ENCODE measurements around the gene IL16. TPM values are rescaled to one million over a fixed set of nuclear protein-coding genes. Genes with fewer than 3 reads are reported as not detected.
"Not testable (repeated sequence)": the region's sequence is repeated elsewhere in the genome, so short reads cannot be mapped to it uniquely, and the experiment has no call there.

IL16 gene
- total and polyA plus RNA-seq, 2 donors from 2014 or later, result 1.4 to 19.9 TPM

GRCh38 chr15:81157195-81157938, 39.3 kb upstream of the IL16 start:
- H3K9me3 ChIP-seq (ENCODE audit: control insufficient read depth in 2 of 3, insufficient read depth in 1 of 3, low read length in 3 of 3), result no peaks in the 10 kb centered on the region
- FAIRE-seq (no peak), DNase-seq (no peak)
- no peak overlapping the region for H3K4me3 ChIP-seq (ENCODE audit: low read length in 3 of 3)
- H3K27ac ChIP-seq (ENCODE audit: low read depth in 2 of 2, low read length in 2 of 2), result no peak overlapping the region
- no peak for TF ChIP-seq CTCF (IDR thresholded peaks at IDR 0.05; ENCODE audit: borderline replicate concordance, extremely low read depth, insufficient read depth)
- no peaks in the 10 kb centered on the region for H3K36me3 ChIP-seq (ENCODE audit: control insufficient read depth in 2 of 3, insufficient read depth in 3 of 3, low read length in 3 of 3)
- peaks cover 0 to 7% (median 0%) of the 10 kb centered on the region in 3 donors for H3K4me1 ChIP-seq (ENCODE audit: control insufficient read depth in 2 of 3, insufficient read depth in 2 of 3, low read depth in 1 of 3, low read length in 3 of 3)
- intact Hi-C loops (cut with DNase I), result loop anchor here (10.0 kb wide), 1 partner anchor 107 kb away; no protein-coding TSS in a partner anchor
- H3K9ac ChIP-seq (ENCODE audit: low read length in 3 of 3), result no peak overlapping the region
- no peaks in the 10 kb centered on the region for H3K27me3 ChIP-seq (ENCODE audit: control insufficient read depth, insufficient read depth, low read length)

GRCh38 chr15:81157939-81158223, 38.8 kb upstream of the IL16 start:
- FAIRE-seq, result no peak
- Histone ChIP-seq H3K9ac (ENCODE audit: low read length in 3 of 3) (no peak overlapping the region), H3K27ac (ENCODE audit: low read depth in 2 of 2, low read length in 2 of 2) (no peak overlapping the region), H3K36me3 (ENCODE audit: control insufficient read depth in 2 of 3, insufficient read depth in 3 of 3, low read length in 3 of 3) (no peaks in the 10 kb centered on the region), H3K4me1 (ENCODE audit: control insufficient read depth in 2 of 3, insufficient read depth in 2 of 3, low read depth in 1 of 3, low read length in 3 of 3) (peaks cover 0 to 7% (median 0%) of the 10 kb centered on the region in 3 donors), H3K27me3 (ENCODE audit: control insufficient read depth, insufficient read depth, low read length) (no peaks in the 10 kb centered on the region), H3K4me3 (ENCODE audit: low read length in 3 of 3) (no peak overlapping the region), H3K9me3 (ENCODE audit: control insufficient read depth in 2 of 3, insufficient read depth in 1 of 3, low read length in 3 of 3) (no peaks in the 10 kb centered on the region)
- TF ChIP-seq CTCF (IDR thresholded peaks at IDR 0.05; ENCODE audit: borderline replicate concordance, extremely low read depth, insufficient read depth), result no peak
- intact Hi-C loops (cut with DNase I), result loop anchor here (10.0 kb wide), 1 partner anchor 107 kb away; no protein-coding TSS in a partner anchor
- DNase-seq, result no peak

GRCh38 chr15:81158561-81158960, 38.1 kb upstream of the IL16 start:
- H3K36me3 ChIP-seq (ENCODE audit: control insufficient read depth in 2 of 3, insufficient read depth in 3 of 3, low read length in 3 of 3); DNase-seq; H3K4me3 ChIP-seq (ENCODE audit: low read length in 3 of 3); H3K27me3 ChIP-seq (ENCODE audit: control insufficient read depth, insufficient read depth, low read length); FAIRE-seq; H3K9me3 ChIP-seq (ENCODE audit: control insufficient read depth in 2 of 3, insufficient read depth in 1 of 3, low read length in 3 of 3); H3K4me1 ChIP-seq (ENCODE audit: control insufficient read depth in 2 of 3, insufficient read depth in 2 of 3, low read depth in 1 of 3, low read length in 3 of 3); H3K27ac ChIP-seq (ENCODE audit: low read depth in 2 of 2, low read length in 2 of 2); H3K9ac ChIP-seq (ENCODE audit: low read length in 3 of 3): not testable (repeated sequence)
- intact Hi-C loops (cut with DNase I), result loop anchor here (10.0 kb wide), 1 partner anchor 106 kb away; no protein-coding TSS in a partner anchor

- H3K9me3 ChIP-seq (ENCODE audit: control insufficient read depth in 2 of 3, insufficient read depth in 1 of 3, low read length in 3 of 3), result no peaks in the 10 kb centered on the region
- peak in 3 of 5 donors; percentile 19 to 62 (median 26) for DNase-seq
- FAIRE-seq, result no peak
- no peaks in the 10 kb centered on the region for H3K36me3 ChIP-seq (ENCODE audit: control insufficient read depth in 2 of 3, insufficient read depth in 3 of 3, low read length in 3 of 3)
- peaks cover 0 to 7% (median 0%) of the 10 kb centered on the region in 3 donors for H3K4me1 ChIP-seq (ENCODE audit: control insufficient read depth in 2 of 3, insufficient read depth in 2 of 3, low read depth in 1 of 3, low read length in 3 of 3)
- TF ChIP-seq CTCF (IDR thresholded peaks at IDR 0.05; ENCODE audit: borderline replicate concordance, extremely low read depth, insufficient read depth), result no peak
- intact Hi-C loops (cut with DNase I), result no loop called here
- H3K4me3 ChIP-seq (ENCODE audit: low read length in 3 of 3), result no peak overlapping the region
- no peak overlapping the region for H3K27ac ChIP-seq (ENCODE audit: low read depth in 2 of 2, low read length in 2 of 2)
- no peaks in the 10 kb centered on the region for H3K27me3 ChIP-seq (ENCODE audit: control insufficient read depth, insufficient read depth, low read length)
- no peak overlapping the region for H3K9ac ChIP-seq (ENCODE audit: low read length in 3 of 3)
Observed at GRCh38 chr15:81160312-81161159, 36.1 kb upstream of the IL16 start.
